H1 (cell line): ENCODE data around the gene ZNF764. TPM values are rescaled to one million over a fixed set of nuclear protein-coding genes. Genes with fewer than 3 reads are reported as not detected.
A peak's percentile ranks its signal among the peaks of the same experiment; 100 is the strongest.

Experiments used
- CTCF ChIA-PET: fragments of 300-600 bp; sonication (Branson Sonifier 250); formaldehyde crosslinking; loops from one replicate; lab custom pipeline; 2021; ENCODE audit not compliant: partially characterized antibody; lab: Charles Lee
- POLR2A ChIA-PET: fragments of 300-600 bp; sonication (Branson Sonifier 250); formaldehyde crosslinking; loops from one replicate; lab custom pipeline; 2021; ENCODE audit warnings: inconsistent platforms; ENCODE audit not compliant: partially characterized antibody; lab: Charles Lee
- DNase-seq, 2 experiments: peaks; one replicate each; pipeline versions ENCODE4 v3.0.0 to v3.0.0-alpha.2; 2010 to 2022; ENCODE audit warnings: low spot score in 2 of 2, low read depth in 1 of 2, mixed read lengths in 1 of 2
- FAIRE-seq: peaks from 2 replicates; lab custom pipeline; 2011; peaks lifted over from hg19 to GRCh38; lab: Jason Lieb, UNC
- H2AFZ ChIP-seq: 2 replicates; pipeline ENCODE4 v1.8.1; 2012; ENCODE audit warnings: low read length, inconsistent platforms
- H2AK5ac ChIP-seq: 2 replicates; pipeline ENCODE4 v1.6.1; 2013; ENCODE audit warnings: low read depth, low read length
- H2BK120ac ChIP-seq: replicated peaks from 2 replicates; pipeline ENCODE3; 2013; ENCODE audit warnings: low read depth, low read length, inconsistent platforms
- H2BK12ac ChIP-seq: 2 replicates; pipeline ENCODE4 v1.6.1; 2013; ENCODE audit warnings: low read depth, low read length
- H2BK15ac ChIP-seq: 2 replicates; pipeline ENCODE4 v1.6.1; 2013; ENCODE audit warnings: low read length
- H2BK20ac ChIP-seq: 2 replicates; pipeline ENCODE4 v1.6.1; 2013; ENCODE audit warnings: low read length
- H2BK5ac ChIP-seq: 2 replicates; pipeline ENCODE4 v1.6.1; 2013; ENCODE audit warnings: low read depth, low read length
- H3K14ac ChIP-seq: 2 replicates; pipeline ENCODE4 v1.6.1; 2013; ENCODE audit warnings: inconsistent platforms; ENCODE audit not compliant: insufficient read length
- H3K18ac ChIP-seq: 2 replicates; pipeline ENCODE4 v1.6.1; 2013; ENCODE audit warnings: low read length; ENCODE audit errors: extremely low read depth
- H3K23ac ChIP-seq: 2 replicates; pipeline ENCODE4 v1.6.1; 2013; ENCODE audit warnings: inconsistent platforms; ENCODE audit not compliant: insufficient read length
- H3K23me2 ChIP-seq: 2 replicates; pipeline ENCODE4 v1.6.1; 2013; ENCODE audit warnings: low read depth, low read length
- H3K27ac ChIP-seq: 2 replicates; pipeline ENCODE4 v1.6.1; 2011; ENCODE audit warnings: low read depth, low read length, inconsistent platforms
- H3K27me3 ChIP-seq, 4 experiments: replicated peaks in 1 of 4; 1 replicate in 1 of 4; 2 replicates in 3 of 4; pipeline versions ENCODE4 v1.6.1 to v1.8.1; 2011 to 2013; ENCODE audit warnings: low read length in 3 of 4, mild to moderate bottlenecking in 3 of 4, inconsistent platforms in 2 of 4, mixed read lengths in 2 of 4, moderate library complexity in 1 of 4; ENCODE audit not compliant: control insufficient read depth in 3 of 4, insufficient read depth in 3 of 4; ENCODE audit errors: extremely low read depth in 1 of 4
- H3K36me3 ChIP-seq, 4 experiments: 2 replicates each; pipeline versions ENCODE4 v1.6.1 to v1.8.1; 2011 to 2013; ENCODE audit warnings: mild to moderate bottlenecking in 4 of 4, low read length in 3 of 4, moderate library complexity in 2 of 4, control low read depth in 1 of 4, inconsistent platforms in 1 of 4; ENCODE audit not compliant: insufficient read depth in 4 of 4, control insufficient read depth in 2 of 4
- H3K4ac ChIP-seq: replicated peaks from 2 replicates; pipeline ENCODE3; 2013; ENCODE audit warnings: low read length, low read depth, mixed read lengths, inconsistent platforms; ENCODE audit not compliant: insufficient read length
- H3K4me1 ChIP-seq, 4 experiments: replicated peaks in 1 of 4; 1 replicate in 1 of 4; 2 replicates in 3 of 4; pipeline versions ENCODE4 v1.6.1 to v1.8.1; 2011 to 2013; ENCODE audit warnings: low read length in 3 of 4, inconsistent platforms in 2 of 4, mixed read lengths in 1 of 4; ENCODE audit not compliant: insufficient read depth in 4 of 4, control insufficient read depth in 3 of 4
- H3K4me2 ChIP-seq, 2 experiments: 2 replicates each; pipeline versions ENCODE4 v1.6.1 to v1.8.1; 2011 to 2013; ENCODE audit warnings: low read depth in 2 of 2, low read length in 2 of 2, control low read depth in 1 of 2, inconsistent platforms in 1 of 2, mild to moderate bottlenecking in 1 of 2; ENCODE audit not compliant: insufficient read depth in 1 of 2
- H3K4me3 ChIP-seq, 4 experiments: fragments of 200-600, 300-600 bp in 1 of 4; sonication (generic), shearing (Covaris generic), sonication (Bioruptor Twin) in 1 of 4; 2 replicates each; pipeline versions ENCODE4 v1.5.1 to v1.8.1; 2011 to 2016; ENCODE audit warnings: low read length in 4 of 4, low read depth in 3 of 4, control low read depth in 2 of 4, inconsistent platforms in 2 of 4, mild to moderate bottlenecking in 2 of 4, mixed read lengths in 1 of 4, moderate library complexity in 1 of 4; ENCODE audit not compliant: insufficient read depth in 2 of 4; ENCODE audit errors: extremely low read depth in 1 of 4
- H3K56ac ChIP-seq: replicated peaks from 2 replicates; pipeline ENCODE3; 2013; ENCODE audit warnings: low read depth, mild to moderate bottlenecking, mixed read lengths, low read length, inconsistent platforms; ENCODE audit not compliant: insufficient read length
- H3K79me1 ChIP-seq: 2 replicates; pipeline ENCODE4 v1.6.1; 2013; ENCODE audit warnings: low read depth, low read length, control low read depth
- H3K79me2 ChIP-seq, 2 experiments: 2 replicates each; pipeline versions ENCODE4 v1.6.1 to v1.8.1; 2012 to 2013; ENCODE audit warnings: low read length in 2 of 2, mild to moderate bottlenecking in 2 of 2, inconsistent platforms in 1 of 2; ENCODE audit not compliant: insufficient read depth in 2 of 2, control insufficient read depth in 1 of 2
- H3K9ac ChIP-seq, 4 experiments: replicated peaks in 1 of 4; 1 replicate in 1 of 4; 2 replicates in 3 of 4; pipeline versions ENCODE4 v1.6.1 to v1.8.1; 2011 to 2013; ENCODE audit warnings: low read depth in 3 of 4, low read length in 3 of 4, control low read depth in 2 of 4, mild to moderate bottlenecking in 2 of 4, moderate library complexity in 2 of 4, inconsistent platforms in 1 of 4; ENCODE audit errors: extremely low read depth in 1 of 4
- H3K9me3 ChIP-seq, 2 experiments: 2 replicates each; pipeline versions ENCODE4 v1.6.1 to v1.8.1; 2012 to 2013; ENCODE audit warnings: mild to moderate bottlenecking in 2 of 2, moderate library complexity in 2 of 2, control low read depth in 1 of 2, inconsistent platforms in 1 of 2, low read depth in 1 of 2, low read length in 1 of 2, mixed read lengths in 1 of 2; ENCODE audit not compliant: insufficient read depth in 2 of 2
- H4K20me1 ChIP-seq, 2 experiments: replicated peaks in 1 of 2; 2 replicates each; pipeline versions ENCODE3 to v1.8.1; 2011 to 2013; ENCODE audit warnings: inconsistent platforms in 2 of 2, low read length in 2 of 2, mild to moderate bottlenecking in 1 of 2; ENCODE audit not compliant: insufficient read depth in 2 of 2, control insufficient read depth in 1 of 2
- H4K5ac ChIP-seq: 2 replicates; pipeline ENCODE4 v1.6.1; 2013; ENCODE audit warnings: low read length, low read depth, mixed read lengths, inconsistent platforms; ENCODE audit not compliant: insufficient read length
- H4K8ac ChIP-seq: 2 replicates; pipeline ENCODE4 v1.8.0; 2013; ENCODE audit warnings: mild to moderate bottlenecking, moderate library complexity, low read length, inconsistent platforms; ENCODE audit not compliant: insufficient read depth; ENCODE audit errors: extremely low read depth
- H4K91ac ChIP-seq: replicated peaks from 2 replicates; pipeline ENCODE3; 2013; ENCODE audit warnings: low read length, mixed read lengths, inconsistent platforms; ENCODE audit not compliant: insufficient read length
- CREB1 ChIP-seq: IDR thresholded peaks from 2 replicates; pipeline ENCODE4 v1.6.1; 2012; ENCODE audit warnings: inconsistent platforms
- E2F6 ChIP-seq: IDR thresholded peaks from 2 replicates; pipeline ENCODE4 v1.6.1; 2012; ENCODE audit warnings: inconsistent platforms
- EGR1 ChIP-seq: IDR thresholded peaks from 2 replicates; pipeline ENCODE4 v1.6.1; 2011; ENCODE audit warnings: low read depth, low read length, borderline replicate concordance
- GABPA ChIP-seq: IDR thresholded peaks from 2 replicates; pipeline ENCODE4 v1.6.1; 2011; ENCODE audit warnings: mild to moderate bottlenecking, low read length, moderate library complexity, borderline replicate concordance; ENCODE audit not compliant: insufficient read depth
- SP2 ChIP-seq: IDR thresholded peaks from 2 replicates; pipeline ENCODE4 v1.6.1; 2012; ENCODE audit warnings: mild to moderate bottlenecking, low read length, inconsistent platforms
- ZNF274 ChIP-seq: IDR thresholded peaks from 2 replicates; pipeline ENCODE4 v1.7.0; 2012; ENCODE audit warnings: low read length, borderline replicate concordance; ENCODE audit errors: extremely low read depth
- WGBS, 2 experiments: shearing (Covaris generic) in 1 of 2; methylation state at CpG; one replicate each; pipeline versions ENCODE4 v1.1.6 to v1.1.7; 2013 to 2015; ENCODE audit warnings: low lambda C conversion rate in 2 of 2, mixed read lengths in 2 of 2, inconsistent platforms in 1 of 2, low coverage in 1 of 2, missing lambda C conversion rate in 1 of 2; ENCODE audit not compliant: insufficient replicate concordance in 2 of 2, insufficient coverage in 1 of 2, insufficient read length in 1 of 2; ENCODE audit errors: extremely low coverage in 1 of 2, missing lambda C conversion rate in 1 of 2; 5-methylcytosine and 5-hydroxymethylcytosine counted together
- polyA plus RNA-seq, 7 experiments: library from polyadenylated mRNA; depleted of rRNA in 3 of 7; stranded (reverse) in 5 of 7; unstranded in 2 of 7; fragments of >200 nt in 5 of 7; fragments of 200-250 nt in 2 of 7; gene quantifications; 1 replicate in 5 of 7; 2 replicates in 1 of 7; 4 replicates in 1 of 7; pipeline versions ENCODE4 v1.2.1 to v1.2.3, GENCODE V29; 2011 to 2013; ENCODE audit warnings: missing spikeins in 2 of 7, mixed read lengths in 2 of 7
- total RNA-seq: library from RNA; stranded (reverse); fragmentation: NEBNext Ultra II Directional; extraction: Animal tissue kit (Norgen Biotek cat#: 25700); gene quantifications from 2 replicates; pipeline ENCODE4 v1.2.1, GENCODE V29; 2021

The ZNF764 gene
- total and polyA plus RNA-seq, 2 of the 8 experiments (the other 6 are each of a cell fraction or from before 2014, with no cell fraction given), result 5.7 to 7.7 TPM

DNA sequence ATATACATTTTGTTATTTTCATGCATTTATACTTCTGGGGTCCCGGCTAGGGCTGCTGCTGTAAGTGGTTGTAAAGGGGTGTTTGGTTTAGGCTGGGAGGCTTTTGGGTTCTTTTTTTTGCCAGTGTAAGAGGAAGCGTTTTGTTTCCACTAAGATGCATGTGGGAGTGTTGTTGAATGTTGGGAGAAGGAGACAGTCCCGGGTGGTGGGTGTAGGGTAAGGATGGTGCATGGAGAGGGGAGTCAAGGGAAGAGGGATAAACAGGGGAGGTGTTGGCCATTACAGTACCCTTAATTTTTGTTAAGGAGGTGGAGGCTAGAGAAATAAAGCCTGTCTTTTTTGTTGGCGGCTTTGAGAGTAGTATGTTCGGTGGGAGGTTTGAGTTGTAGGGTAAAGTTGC lies 15.1 kb downstream of the ZNF764 start:
- no peak overlapping the region for H2BK120ac ChIP-seq
- peak overlapping the region; percentile 11; the same call in 1 of the 2 replicates for H2BK12ac ChIP-seq
- no peak overlapping the region for H2AFZ ChIP-seq
- no peak overlapping the region for H4K8ac ChIP-seq
- CTCF ChIA-PET, result interaction anchor here (2.5 kb wide), 1 partner anchor 61 kb away, joined by 6 read pairs; no protein-coding TSS in a partner anchor
- peak overlapping the region; percentile 15; the same call in 1 of the 2 replicates for H2BK5ac ChIP-seq
- peaks cover 5 to 23% (median 19%) of the 10 kb centered on the region in 4 experiments for H3K4me1 ChIP-seq
- H3K27me3 ChIP-seq, result no peaks in the 10 kb centered on the region
- no peak for DNase-seq
- H3K23ac ChIP-seq, result no peak overlapping the region
- no peaks in the 10 kb centered on the region for H3K36me3 ChIP-seq
- H3K18ac ChIP-seq, result peak overlapping the region; percentile 20
- H3K4me3 ChIP-seq, result no peak overlapping the region
- H3K27ac ChIP-seq, result no peak overlapping the region
- H3K4me2 ChIP-seq, result no peak overlapping the region; a peak in 1 of 4 replicates
- H3K9me3 ChIP-seq, result no peaks in the 10 kb centered on the region
- POLR2A ChIA-PET, result interaction anchor here (1.2 to 3.5 kb wide), 5 partner anchors 11 to 45 kb away, joined by 3 to 22 read pairs (median 4); partner anchors contain the start of genes ZNF688 and ZNF764
- TF ChIP-seq GABPA (no peak), E2F6 (no peak), SP2 (no peak), EGR1 (no peak), CREB1 (no peak), ZNF274 (no peak)
- FAIRE-seq, result no peak
- 81% methylated on average over 5 of the region's 5 CpGs; no CpG with 5 or more reads in 1 of the 2 experiments for WGBS, 2 experiments
- H3K4ac ChIP-seq, result no peak overlapping the region
- H3K56ac ChIP-seq, result no peak overlapping the region
- no peak overlapping the region for H3K9ac ChIP-seq
- no peak overlapping the region for H2BK20ac ChIP-seq
- peaks cover 2% of the 10 kb centered on the region; the same call in 1 of the 2 replicates for H3K23me2 ChIP-seq
- no peak overlapping the region for H2AK5ac ChIP-seq
- no peaks in the 10 kb centered on the region for H4K20me1 ChIP-seq
- no peak overlapping the region for H4K91ac ChIP-seq
- H3K79me1 ChIP-seq, result no peaks in the 10 kb centered on the region
- H3K79me2 ChIP-seq, result no peaks in the 10 kb centered on the region
- H4K5ac ChIP-seq, result no peak overlapping the region
- no peak overlapping the region for H3K14ac ChIP-seq
- no peak overlapping the region for H2BK15ac ChIP-seq
